Effector CD8-positive, alpha-beta T cell (primary cell): Measurements from ENCODE around the gene FXR2.

Experiments
- DNase-seq: peaks from one replicate; lab custom pipeline; 2025; lab: John Stamatoyannopoulos, UW

FXR2 gene

GRCh38 chr17:7573324-7574080 lies 41.2 kb downstream of the FXR2 start:
- DNase-seq = peak; percentile 85

GRCh38 chr17:7572588-7573323 lies 41.9 kb downstream of the FXR2 start:
- DNase-seq = peak; percentile 99

- DNase-seq = no peak
Measured at GRCh38 chr17:7572338-7572587, 42.4 kb downstream of the FXR2 start.

- DNase-seq = no peak
Measured at GRCh38 chr17:7570351-7570750, 44.3 kb downstream of the FXR2 start.

- DNase-seq = no peak
Measured at GRCh38 chr17:7569571-7569970, 45.1 kb downstream of the FXR2 start.

- DNase-seq = no peak
Measured at GRCh38 chr17:7563115-7563869, 51.4 kb downstream of the FXR2 start.

- no peak for DNase-seq
Measured at GRCh38 chr17:7562208-7562605, 52.5 kb downstream of the FXR2 start.

GRCh38 chr17:7561589-7562207 lies 53.0 kb downstream of the FXR2 start, which contains the start of gene SENP3:
Gene SENP3, plus strand, starts transcription at chr17:7561919. Its CDS starts 1,158 bp downstream, at chr17:7563077.
- peak; percentile 83 for DNase-seq

GRCh38 chr17:7561028-7561575 lies 53.6 kb downstream of the FXR2 start:
- DNase-seq = peak; percentile 72

GRCh38 chr17:7560172-7561027 lies 54.3 kb downstream of the FXR2 start:
- peak; percentile 23 for DNase-seq

- DNase-seq = no peak
Measured at GRCh38 chr17:7559320-7560171, 55.2 kb downstream of the FXR2 start.

GRCh38 chr17:7558544-7559319 lies 56.0 kb downstream of the FXR2 start, which contains the start of gene TNFSF13:
Gene TNFSF13, plus strand, starts transcription at chr17:7558750. Its CDS starts 290 bp downstream, at chr17:7559040.
- DNase-seq = no peak

- DNase-seq = no peak
Measured at GRCh38 chr17:7557775-7558543, 56.7 kb downstream of the FXR2 start.

- DNase-seq = no peak
Measured at GRCh38 chr17:7557147-7557764, 57.4 kb downstream of the FXR2 start.

GRCh38 chr17:7556627-7557026 lies 58.1 kb downstream of the FXR2 start:
- DNase-seq = no peak

GRCh38 chr17:7555320-7555948 lies 59.3 kb downstream of the FXR2 start:
- no peak for DNase-seq

GRCh38 chr17:7553356-7553755 lies 61.3 kb downstream of the FXR2 start:
- no peak for DNase-seq
